ENCODE data around the gene DCAF15.
A peak's percentile ranks its signal among the peaks of the same experiment; 100 is the strongest.

Gene DCAF15

DNA sequence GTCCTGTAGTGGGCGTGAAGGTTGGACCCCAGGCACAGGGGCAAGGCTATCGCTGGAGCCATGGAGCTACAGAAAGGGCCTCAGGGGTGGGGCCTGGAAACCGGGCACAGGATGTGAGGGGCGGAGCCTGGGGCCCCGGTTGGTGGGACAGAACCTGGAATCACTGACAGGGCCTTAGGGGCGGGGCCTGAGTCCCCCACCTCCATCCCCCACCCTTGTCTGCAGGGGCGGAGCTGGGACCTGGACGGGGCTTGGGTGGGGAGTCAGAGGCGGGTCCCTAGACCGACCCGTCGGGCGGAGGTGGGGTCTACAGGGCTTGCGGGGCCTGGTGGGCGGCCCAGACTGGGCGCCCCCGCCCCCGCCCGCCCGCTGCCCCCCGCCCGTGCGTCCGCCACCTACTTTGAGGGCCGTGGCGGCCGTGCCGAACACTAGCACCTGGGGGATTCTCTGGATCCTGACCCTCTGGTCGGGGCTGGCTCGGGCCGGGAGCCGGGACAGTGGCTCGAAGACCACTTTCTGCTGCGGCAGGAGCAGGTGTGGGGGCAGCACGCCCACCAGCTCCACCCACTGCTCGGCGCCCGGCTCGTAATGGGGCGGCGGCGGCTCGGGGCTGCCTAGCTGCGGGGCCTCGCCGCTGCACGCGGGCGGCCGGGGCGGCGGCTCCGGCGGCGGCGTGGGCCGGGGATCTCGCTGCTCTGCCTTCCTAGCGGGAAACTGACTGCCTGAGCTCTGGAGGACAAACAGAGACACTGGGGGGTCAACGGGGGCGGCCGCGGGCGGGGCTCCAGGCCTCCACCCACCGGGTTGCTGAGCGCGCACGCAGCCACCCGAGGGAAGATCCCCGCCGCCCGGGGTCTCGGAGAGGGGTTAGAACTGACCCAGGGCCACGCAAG, 26.3 kb downstream of the DCAF15 start:
- no peaks in the 10 kb centered on the region for H3K9me3 ChIP-seq (ENCODE audit: control insufficient read depth in 2 of 2, low read length in 2 of 2)
- H3K4me1 ChIP-seq (ENCODE audit: control insufficient read depth, insufficient read depth, low read length), result peaks cover 13% of the 10 kb centered on the region
- H3K27me3 ChIP-seq (ENCODE audit: control insufficient read depth in 1 of 2, insufficient read depth in 2 of 2, low read length in 2 of 2), result no peaks in the 10 kb centered on the region
- H3K36me3 ChIP-seq (ENCODE audit: control insufficient read depth in 2 of 2, insufficient read depth in 2 of 2, low read length in 2 of 2), result peaks cover 0 to 4% of the 10 kb centered on the region in 2 donors
- H3K4me3 ChIP-seq (ENCODE audit: low read length in 2 of 2), result peak overlapping the region; percentile 53 to 69
- H3K9ac ChIP-seq (ENCODE audit: low read length in 2 of 2), result peak overlapping the region; percentile 36 to 53
- H3K27ac ChIP-seq (ENCODE audit: low read length), result peak overlapping the region; percentile 24

- no peaks in the 10 kb centered on the region for H3K27me3 ChIP-seq (ENCODE audit: control insufficient read depth in 1 of 2, insufficient read depth in 2 of 2, low read length in 2 of 2)
- peaks cover 13% of the 10 kb centered on the region for H3K4me1 ChIP-seq (ENCODE audit: control insufficient read depth, insufficient read depth, low read length)
- no peaks in the 10 kb centered on the region for H3K9me3 ChIP-seq (ENCODE audit: control insufficient read depth in 2 of 2, low read length in 2 of 2)
- peak overlapping the region; percentile 36 to 53 for H3K9ac ChIP-seq (ENCODE audit: low read length in 2 of 2)
- no peak overlapping the region for H3K27ac ChIP-seq (ENCODE audit: low read length)
- H3K4me3 ChIP-seq (ENCODE audit: low read length in 2 of 2), result peak overlapping the region; percentile 53 to 69
- peaks cover 0 to 2% of the 10 kb centered on the region in 2 donors for H3K36me3 ChIP-seq (ENCODE audit: control insufficient read depth in 2 of 2, insufficient read depth in 2 of 2, low read length in 2 of 2)
Observed at GRCh38 chr19:13979244-13979615, 26.9 kb downstream of the DCAF15 start.

GRCh38 chr19:13979686-13980085, 27.4 kb downstream of the DCAF15 start:
- Histone ChIP-seq H3K4me3 (ENCODE audit: low read length in 2 of 2) (no peak overlapping the region), H3K9ac (ENCODE audit: low read length in 2 of 2) (no peak overlapping the region), H3K4me1 (ENCODE audit: control insufficient read depth, insufficient read depth, low read length) (peaks cover 13% of the 10 kb centered on the region)

GRCh38 chr19:13980340-13980739, 28.0 kb downstream of the DCAF15 start:
- Histone ChIP-seq H3K9ac (ENCODE audit: low read length in 2 of 2) (no peak overlapping the region), H3K4me1 (ENCODE audit: control insufficient read depth, insufficient read depth, low read length) (peaks cover 13% of the 10 kb centered on the region), H3K9me3 (ENCODE audit: control insufficient read depth in 2 of 2, low read length in 2 of 2) (no peaks in the 10 kb centered on the region), H3K4me3 (ENCODE audit: low read length in 2 of 2) (no peak overlapping the region), H3K36me3 (ENCODE audit: control insufficient read depth in 2 of 2, insufficient read depth in 2 of 2, low read length in 2 of 2) (peaks cover 0 to 2% of the 10 kb centered on the region in 2 donors), H3K27me3 (ENCODE audit: control insufficient read depth in 1 of 2, insufficient read depth in 2 of 2, low read length in 2 of 2) (no peaks in the 10 kb centered on the region), H3K27ac (ENCODE audit: low read length) (no peak overlapping the region)

More at GRCh38 chr19:13979686-13980085, 27.4 kb downstream of the DCAF15 start:
- Histone ChIP-seq H3K36me3 (ENCODE audit: control insufficient read depth in 2 of 2, insufficient read depth in 2 of 2, low read length in 2 of 2) (peaks cover 0 to 2% of the 10 kb centered on the region in 2 donors), H3K9me3 (ENCODE audit: control insufficient read depth in 2 of 2, low read length in 2 of 2) (no peaks in the 10 kb centered on the region), H3K27ac (ENCODE audit: low read length) (no peak overlapping the region), H3K27me3 (ENCODE audit: control insufficient read depth in 1 of 2, insufficient read depth in 2 of 2, low read length in 2 of 2) (no peaks in the 10 kb centered on the region)

DNA sequence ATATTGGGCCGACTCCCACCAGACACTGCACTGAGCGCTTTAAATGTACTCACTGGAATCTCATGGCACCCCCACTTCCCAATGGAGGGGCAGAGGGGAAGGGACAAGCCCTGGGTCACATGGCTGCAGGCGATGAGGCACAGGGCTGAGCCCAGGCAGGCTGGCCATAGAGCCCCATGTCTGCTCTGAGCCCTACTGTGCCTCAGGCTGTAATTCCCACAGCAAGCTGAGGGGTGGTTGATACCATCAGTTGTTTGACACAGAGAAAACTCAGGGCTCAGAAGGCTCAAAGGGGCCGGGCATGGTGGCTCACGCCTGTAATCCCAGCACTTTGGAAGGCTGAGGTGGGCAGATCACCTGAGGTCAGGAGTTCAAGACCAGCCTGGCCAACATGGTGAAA, 28.7 kb downstream of the DCAF15 start:
- H3K4me1 ChIP-seq (ENCODE audit: control insufficient read depth, insufficient read depth, low read length), result peaks cover 18% of the 10 kb centered on the region
- no peak overlapping the region for H3K4me3 ChIP-seq (ENCODE audit: low read length in 2 of 2)
- no peak overlapping the region for H3K9ac ChIP-seq (ENCODE audit: low read length in 2 of 2)
- H3K9me3 ChIP-seq (ENCODE audit: control insufficient read depth in 2 of 2, low read length in 2 of 2), result no peaks in the 10 kb centered on the region
- H3K36me3 ChIP-seq (ENCODE audit: control insufficient read depth in 2 of 2, insufficient read depth in 2 of 2, low read length in 2 of 2), result peaks cover 0 to 2% of the 10 kb centered on the region in 2 donors
- no peak overlapping the region for H3K27ac ChIP-seq (ENCODE audit: low read length)
- H3K27me3 ChIP-seq (ENCODE audit: control insufficient read depth in 1 of 2, insufficient read depth in 2 of 2, low read length in 2 of 2), result no peaks in the 10 kb centered on the region

DNA sequence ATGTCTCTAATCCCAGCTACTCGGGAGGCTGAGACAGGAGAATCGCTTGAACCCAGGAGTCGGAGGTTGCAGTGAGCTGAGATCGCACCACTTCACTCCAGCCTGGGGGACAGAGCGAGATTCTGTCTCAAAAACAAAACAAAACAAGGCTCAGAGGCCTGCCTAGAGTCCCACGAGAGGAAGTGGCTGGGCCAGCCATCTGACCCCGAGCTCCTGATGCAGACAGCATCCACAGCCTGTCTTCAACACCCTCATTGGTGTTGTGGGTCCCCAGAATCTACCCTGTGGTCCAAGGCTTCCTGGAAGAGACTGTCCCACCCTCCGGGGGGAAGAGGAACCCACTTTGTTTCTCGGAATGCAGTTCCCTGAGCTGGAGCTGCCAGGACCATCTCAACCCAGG, 29.2 kb downstream of the DCAF15 start:
- H3K9me3 ChIP-seq (ENCODE audit: control insufficient read depth in 2 of 2, low read length in 2 of 2), result no peaks in the 10 kb centered on the region
- no peaks in the 10 kb centered on the region for H3K27me3 ChIP-seq (ENCODE audit: control insufficient read depth in 1 of 2, insufficient read depth in 2 of 2, low read length in 2 of 2)
- no peak overlapping the region for H3K27ac ChIP-seq (ENCODE audit: low read length)
- H3K9ac ChIP-seq (ENCODE audit: low read length in 2 of 2), result no peak overlapping the region
- no peak overlapping the region for H3K4me3 ChIP-seq (ENCODE audit: low read length in 2 of 2)
- peaks cover 22% of the 10 kb centered on the region for H3K4me1 ChIP-seq (ENCODE audit: control insufficient read depth, insufficient read depth, low read length)
- H3K36me3 ChIP-seq (ENCODE audit: control insufficient read depth in 2 of 2, insufficient read depth in 2 of 2, low read length in 2 of 2), result peaks cover 0 to 2% of the 10 kb centered on the region in 2 donors

GRCh38 chr19:13981988-13982501, 29.7 kb downstream of the DCAF15 start:
- Histone ChIP-seq H3K36me3 (ENCODE audit: control insufficient read depth in 2 of 2, insufficient read depth in 2 of 2, low read length in 2 of 2) (peaks cover 0 to 2% of the 10 kb centered on the region in 2 donors), H3K27me3 (ENCODE audit: control insufficient read depth in 1 of 2, insufficient read depth in 2 of 2, low read length in 2 of 2) (no peaks in the 10 kb centered on the region), H3K27ac (ENCODE audit: low read length) (no peak overlapping the region), H3K9ac (ENCODE audit: low read length in 2 of 2) (no peak overlapping the region), H3K4me1 (ENCODE audit: control insufficient read depth, insufficient read depth, low read length) (peaks cover 28% of the 10 kb centered on the region), H3K4me3 (ENCODE audit: low read length in 2 of 2) (no peak overlapping the region), H3K9me3 (ENCODE audit: control insufficient read depth in 2 of 2, low read length in 2 of 2) (no peaks in the 10 kb centered on the region)

GRCh38 chr19:13982773-13983172, 30.5 kb downstream of the DCAF15 start:
- Histone ChIP-seq H3K4me1 (ENCODE audit: control insufficient read depth, insufficient read depth, low read length) (peaks cover 35% of the 10 kb centered on the region), H3K36me3 (ENCODE audit: control insufficient read depth in 2 of 2, insufficient read depth in 2 of 2, low read length in 2 of 2) (peaks cover 0 to 2% of the 10 kb centered on the region in 2 donors), H3K27ac (ENCODE audit: low read length) (no peak overlapping the region), H3K9ac (ENCODE audit: low read length in 2 of 2) (no peak overlapping the region), H3K4me3 (ENCODE audit: low read length in 2 of 2) (no peak overlapping the region), H3K27me3 (ENCODE audit: control insufficient read depth in 1 of 2, insufficient read depth in 2 of 2, low read length in 2 of 2) (no peaks in the 10 kb centered on the region), H3K9me3 (ENCODE audit: control insufficient read depth in 2 of 2, low read length in 2 of 2) (no peaks in the 10 kb centered on the region)

DNA sequence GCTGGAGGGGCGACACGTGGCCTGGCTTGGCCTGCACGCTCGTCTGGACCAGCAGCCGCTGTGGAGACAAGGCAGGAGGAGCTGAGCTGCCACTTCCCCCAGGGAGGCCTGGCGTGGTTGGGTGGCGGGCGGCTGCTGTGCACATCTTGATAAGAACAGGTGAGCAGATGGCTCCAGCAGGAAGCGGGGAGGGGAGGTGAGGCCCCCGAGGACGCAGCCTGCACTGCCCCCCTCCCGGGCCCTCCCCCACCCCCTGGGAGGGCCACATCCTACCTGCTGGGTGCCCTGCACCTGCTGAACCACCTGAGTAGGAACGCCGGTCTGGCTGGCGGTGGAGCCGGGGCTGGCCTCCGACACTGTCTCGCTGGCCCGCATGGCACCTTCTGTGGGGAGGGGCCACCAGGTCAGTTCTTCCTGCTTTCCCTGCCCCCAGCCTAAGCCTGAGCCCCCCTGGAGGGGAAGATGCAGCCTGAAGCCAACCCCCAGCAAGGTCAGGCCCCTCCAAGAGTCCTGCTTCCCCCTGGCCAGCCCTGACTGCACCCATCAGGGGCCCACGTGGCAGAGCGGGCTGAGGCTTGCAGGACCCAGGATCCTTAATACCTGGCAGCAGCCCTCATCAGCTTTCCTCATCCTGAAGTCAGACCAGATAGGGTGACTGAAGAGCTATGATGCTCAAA, 31.0 kb downstream of the DCAF15 start:
- Histone ChIP-seq H3K4me3 (ENCODE audit: low read length in 2 of 2) (no peak overlapping the region), H3K27me3 (ENCODE audit: control insufficient read depth in 1 of 2, insufficient read depth in 2 of 2, low read length in 2 of 2) (no peaks in the 10 kb centered on the region), H3K27ac (ENCODE audit: low read length) (no peak overlapping the region), H3K9me3 (ENCODE audit: control insufficient read depth in 2 of 2, low read length in 2 of 2) (no peaks in the 10 kb centered on the region), H3K36me3 (ENCODE audit: control insufficient read depth in 2 of 2, insufficient read depth in 2 of 2, low read length in 2 of 2) (peaks cover 0 to 2% of the 10 kb centered on the region in 2 donors), H3K9ac (ENCODE audit: low read length in 2 of 2) (no peak overlapping the region), H3K4me1 (ENCODE audit: control insufficient read depth, insufficient read depth, low read length) (peaks cover 31% of the 10 kb centered on the region)

DNA sequence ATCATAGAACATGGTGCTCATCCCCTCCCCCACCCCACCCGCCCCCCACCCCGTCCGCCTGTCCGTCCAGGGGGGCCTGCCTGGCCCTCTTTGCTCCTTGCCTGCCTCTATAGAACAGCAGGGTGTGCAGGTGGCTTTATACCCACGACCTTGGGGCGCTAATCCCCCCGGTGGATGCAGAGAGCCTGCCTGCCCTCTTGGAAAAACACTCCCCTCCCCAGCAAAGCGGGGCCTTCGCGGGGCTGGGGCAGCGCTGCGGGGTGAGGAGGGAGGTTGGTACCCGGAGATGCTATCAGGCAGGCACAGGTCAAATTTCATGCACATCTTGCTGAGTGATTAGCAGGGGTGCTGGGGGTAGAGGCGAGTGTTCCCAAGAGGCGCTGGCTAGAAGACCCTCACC, 31.9 kb downstream of the DCAF15 start:
- H3K4me3 ChIP-seq (ENCODE audit: low read length in 2 of 2), result no peak overlapping the region
- no peaks in the 10 kb centered on the region for H3K27me3 ChIP-seq (ENCODE audit: control insufficient read depth in 1 of 2, insufficient read depth in 2 of 2, low read length in 2 of 2)
- peaks cover 0 to 2% of the 10 kb centered on the region in 2 donors for H3K36me3 ChIP-seq (ENCODE audit: control insufficient read depth in 2 of 2, insufficient read depth in 2 of 2, low read length in 2 of 2)
- H3K4me1 ChIP-seq (ENCODE audit: control insufficient read depth, insufficient read depth, low read length), result peaks cover 27% of the 10 kb centered on the region
- no peak overlapping the region for H3K9ac ChIP-seq (ENCODE audit: low read length in 2 of 2)
- no peaks in the 10 kb centered on the region for H3K9me3 ChIP-seq (ENCODE audit: control insufficient read depth in 2 of 2, low read length in 2 of 2)
- H3K27ac ChIP-seq (ENCODE audit: low read length), result no peak overlapping the region

Measured in stomach smooth muscle (tissue), 2 donors.